Measurements from ENCODE around the gene GABARAPL2. TPM values are rescaled to one million over a fixed set of nuclear protein-coding genes. Genes with fewer than 3 reads are reported as not detected.

Gene GABARAPL2
- total and polyA plus RNA-seq, 9 donors, result 77.9 to 195 (median 109) TPM

DNA sequence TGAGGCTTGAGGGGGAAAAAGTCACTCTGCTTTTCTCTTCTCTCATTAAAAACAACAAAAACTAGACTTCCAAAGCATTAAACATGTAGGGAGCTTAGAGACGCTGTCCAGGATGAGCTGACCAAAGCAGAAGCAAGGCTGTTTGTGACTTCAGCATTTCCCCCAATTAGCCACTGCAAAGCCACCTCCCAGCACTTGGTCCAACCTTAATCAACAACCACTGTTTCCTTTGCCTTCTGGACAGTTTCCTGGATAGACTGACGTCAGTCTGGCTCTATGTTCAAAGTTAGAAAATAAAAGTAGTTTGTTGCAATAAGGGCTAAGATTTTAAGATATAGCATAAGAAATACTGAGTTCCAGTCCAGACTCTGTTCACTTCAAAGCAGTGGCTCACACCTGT is 13.2 kb upstream of the GABARAPL2 start:
- H3K4me3 ChIP-seq, result no peak overlapping the region
- TF ChIP-seq, protein P1, sequence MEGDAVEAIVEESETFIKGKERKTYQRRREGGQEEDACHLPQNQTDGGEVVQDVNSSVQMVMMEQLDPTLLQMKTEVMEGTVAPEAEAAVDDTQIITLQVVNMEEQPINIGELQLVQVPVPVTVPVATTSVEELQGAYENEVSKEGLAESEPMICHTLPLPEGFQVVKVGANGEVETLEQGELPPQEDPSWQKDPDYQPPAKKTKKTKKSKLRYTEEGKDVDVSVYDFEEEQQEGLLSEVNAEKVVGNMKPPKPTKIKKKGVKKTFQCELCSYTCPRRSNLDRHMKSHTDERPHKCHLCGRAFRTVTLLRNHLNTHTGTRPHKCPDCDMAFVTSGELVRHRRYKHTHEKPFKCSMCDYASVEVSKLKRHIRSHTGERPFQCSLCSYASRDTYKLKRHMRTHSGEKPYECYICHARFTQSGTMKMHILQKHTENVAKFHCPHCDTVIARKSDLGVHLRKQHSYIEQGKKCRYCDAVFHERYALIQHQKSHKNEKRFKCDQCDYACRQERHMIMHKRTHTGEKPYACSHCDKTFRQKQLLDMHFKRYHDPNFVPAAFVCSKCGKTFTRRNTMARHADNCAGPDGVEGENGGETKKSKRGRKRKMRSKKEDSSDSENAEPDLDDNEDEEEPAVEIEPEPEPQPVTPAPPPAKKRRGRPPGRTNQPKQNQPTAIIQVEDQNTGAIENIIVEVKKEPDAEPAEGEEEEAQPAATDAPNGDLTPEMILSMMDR (IDR thresholded peaks at IDR 0.05), result no peak
- no peak for TF ChIP-seq EP300 (IDR thresholded peaks at IDR 0.05)
- TF ChIP-seq POLR2A (IDR thresholded peaks at IDR 0.05), result no peak
- no peaks in the 10 kb centered on the region for H3K36me3 ChIP-seq
- no peaks in the 10 kb centered on the region for H3K27me3 ChIP-seq
- WGBS, 3 donors, result 61 to 85% (median 82%) methylated on average over 2 of the region's 2 CpGs
- no peak overlapping the region for H3K27ac ChIP-seq
- DNase-seq, result no peak
- no peaks in the 10 kb centered on the region for H3K4me1 ChIP-seq (ENCODE audit: insufficient read depth)
- intact Hi-C loops (cut with DNase I), result no loop called here
- no peaks in the 10 kb centered on the region for H3K9me3 ChIP-seq

DNA sequence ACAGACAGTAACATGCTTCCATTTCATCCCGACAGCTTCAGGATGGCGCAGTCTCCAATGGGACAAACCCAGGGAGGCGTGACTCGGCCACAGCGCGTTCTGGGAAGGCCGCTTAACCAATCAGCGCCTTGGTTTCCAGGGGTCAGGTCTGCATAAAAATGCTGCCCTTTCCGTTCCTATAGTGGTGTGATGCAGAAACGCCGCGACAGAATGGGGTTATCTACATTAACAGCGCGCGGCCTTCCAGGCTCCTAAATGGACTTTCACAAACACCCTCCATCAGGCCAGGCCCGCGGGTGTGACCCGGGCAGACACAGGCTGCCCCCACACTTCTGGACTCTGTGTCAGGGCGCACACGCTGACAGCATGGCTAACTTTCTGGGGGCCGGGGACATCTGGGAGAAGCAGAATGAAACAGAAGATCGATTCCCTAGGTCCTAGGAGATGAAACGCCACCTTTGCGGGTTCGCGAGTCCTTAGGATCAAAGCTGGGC is 10.9 kb upstream of the GABARAPL2 start:
- WGBS, 3 donors, result 0 to 3% (median 1%) methylated on average over 26 of the region's 26 CpGs
- peak; percentile 52 to 74 (median 74) for DNase-seq

DNA sequence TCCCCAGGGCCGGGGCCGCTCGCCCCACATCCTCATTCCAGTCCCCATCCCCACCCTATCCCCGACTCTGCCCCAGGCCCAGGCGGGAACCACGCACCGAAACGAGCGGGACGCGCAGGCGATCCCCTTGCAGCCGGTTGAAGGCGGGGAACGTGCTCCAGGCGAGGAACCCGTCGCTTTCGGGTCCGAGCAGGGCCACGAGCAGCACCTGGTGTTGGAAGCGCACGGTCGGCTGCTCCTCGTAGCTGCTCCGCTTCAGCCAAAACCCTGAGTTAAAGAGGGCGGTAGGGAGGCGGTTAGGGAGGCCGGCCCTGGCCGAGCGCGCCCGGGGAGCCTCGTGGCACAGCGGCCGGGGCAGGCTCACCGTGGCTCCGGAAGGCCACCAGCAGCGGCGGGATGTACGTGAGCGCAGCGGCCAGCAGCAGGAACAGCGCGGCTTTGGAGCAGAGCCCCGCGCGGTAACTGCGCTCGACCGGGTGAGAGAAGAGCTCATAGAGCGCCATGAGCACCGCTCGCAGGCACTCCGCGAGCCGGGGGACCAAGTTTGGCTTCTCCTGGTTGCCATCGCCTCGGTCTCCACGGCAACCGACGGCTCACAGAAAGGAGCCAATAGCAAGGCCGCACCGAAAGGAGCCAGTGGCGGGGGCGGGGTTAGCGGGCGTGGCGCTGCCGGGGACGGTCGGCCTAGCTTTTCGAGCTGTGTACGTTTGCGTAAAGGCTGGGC is 10.3 kb upstream of the GABARAPL2 start, which contains the start of gene TMEM231:
TMEM231 (minus strand) TSS at position 546 of the 724 bp plus-strand sequence; CDS start at position 503, 43 bp downstream.
- Histone ChIP-seq H3K4me1 (ENCODE audit: insufficient read depth) (no peaks in the 10 kb centered on the region), H3K27ac (peak within 1 kb of the TSS; percentile 14 to 58), H3K4me3 (peak within 1 kb of the TSS; percentile 59), H3K36me3 (no peaks in the 10 kb centered on the region), H3K27me3 (no peaks in the 10 kb centered on the region), H3K9me3 (no peaks in the 10 kb centered on the region)
- peak; percentile 95 to 98 (median 97) for DNase-seq
- TF ChIP-seq, protein P1 (IDR thresholded peaks at IDR 0.05), result peak in 1 of 3 donors; percentile 6
- TF ChIP-seq EP300 (IDR thresholded peaks at IDR 0.05) (no peak), POLR2A (IDR thresholded peaks at IDR 0.05) (no peak)
- WGBS, 3 donors, result 0 to 1% (median 1%) methylated on average over 53 to 75 of the region's 75 CpGs
- intact Hi-C loops (cut with DNase I), result no loop called here

More for the DNA sequence above, 10.9 kb upstream of the GABARAPL2 start:
- Histone ChIP-seq H3K9me3 (no peaks in the 10 kb centered on the region), H3K4me3 (peak overlapping the region; percentile 59), H3K4me1 (ENCODE audit: insufficient read depth) (no peaks in the 10 kb centered on the region), H3K27ac (peak overlapping the region; percentile 14 to 58), H3K27me3 (no peaks in the 10 kb centered on the region), H3K36me3 (no peaks in the 10 kb centered on the region)
- no peak for TF ChIP-seq EP300 (IDR thresholded peaks at IDR 0.05)
- TF ChIP-seq, protein P1 (IDR thresholded peaks at IDR 0.05), result no peak
- no peak for TF ChIP-seq POLR2A (IDR thresholded peaks at IDR 0.05)
- intact Hi-C loops (cut with DNase I), result no loop called here

DNA sequence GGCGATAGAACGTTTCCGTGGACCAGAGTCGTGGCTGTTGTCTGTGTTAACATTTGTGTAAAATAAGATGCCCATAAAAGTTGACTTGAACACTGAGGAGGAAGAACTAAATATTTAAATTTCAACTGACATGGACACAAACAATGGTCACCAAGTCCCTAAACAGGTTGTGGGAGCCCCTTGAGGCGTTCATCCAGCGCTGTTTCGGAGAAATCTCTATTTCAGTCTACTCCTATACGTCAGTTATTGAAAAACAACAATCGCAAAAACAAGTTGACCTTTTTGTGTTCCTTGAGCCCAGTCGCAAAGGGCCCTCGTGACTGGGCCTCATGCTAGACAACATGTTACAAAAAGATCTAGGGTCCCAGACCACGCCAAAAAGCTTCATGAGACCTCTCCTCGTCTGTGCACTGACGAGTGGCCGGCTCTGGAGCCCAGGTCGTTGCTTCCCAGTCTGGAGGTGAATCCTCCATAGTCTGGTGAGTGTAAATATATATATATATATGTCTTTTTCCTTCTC is 9.7 kb upstream of the GABARAPL2 start:
- intact Hi-C loops (cut with DNase I), result no loop called here
- Histone ChIP-seq H3K36me3 (no peaks in the 10 kb centered on the region), H3K27ac (peak overlapping the region in 1 of 2 donors; percentile 58), H3K27me3 (no peaks in the 10 kb centered on the region), H3K9me3 (no peaks in the 10 kb centered on the region), H3K4me1 (ENCODE audit: insufficient read depth) (no peaks in the 10 kb centered on the region), H3K4me3 (peak overlapping the region; percentile 59)
- DNase-seq, result peak in 1 of 5 donors; percentile 39
- TF ChIP-seq POLR2A (IDR thresholded peaks at IDR 0.05) (no peak), EP300 (IDR thresholded peaks at IDR 0.05) (no peak)
- TF ChIP-seq, protein P1 (IDR thresholded peaks at IDR 0.05), result no peak
- WGBS, 3 donors, result 35 to 45% (median 35%) methylated on average over 16 of the region's 16 CpGs

Measured in ovary (tissue), 9 donors.